ENCODE results near the gene ZC3H10. TPM values are rescaled to one million over a fixed set of nuclear protein-coding genes. Genes with fewer than 3 reads are reported as not detected.

Gene ZC3H10
- total and polyA plus RNA-seq, 2 of the 13 experiments (the other 11 are each of a cell fraction or from before 2014, with no cell fraction given): 0.70 to 2.3 TPM

DNA sequence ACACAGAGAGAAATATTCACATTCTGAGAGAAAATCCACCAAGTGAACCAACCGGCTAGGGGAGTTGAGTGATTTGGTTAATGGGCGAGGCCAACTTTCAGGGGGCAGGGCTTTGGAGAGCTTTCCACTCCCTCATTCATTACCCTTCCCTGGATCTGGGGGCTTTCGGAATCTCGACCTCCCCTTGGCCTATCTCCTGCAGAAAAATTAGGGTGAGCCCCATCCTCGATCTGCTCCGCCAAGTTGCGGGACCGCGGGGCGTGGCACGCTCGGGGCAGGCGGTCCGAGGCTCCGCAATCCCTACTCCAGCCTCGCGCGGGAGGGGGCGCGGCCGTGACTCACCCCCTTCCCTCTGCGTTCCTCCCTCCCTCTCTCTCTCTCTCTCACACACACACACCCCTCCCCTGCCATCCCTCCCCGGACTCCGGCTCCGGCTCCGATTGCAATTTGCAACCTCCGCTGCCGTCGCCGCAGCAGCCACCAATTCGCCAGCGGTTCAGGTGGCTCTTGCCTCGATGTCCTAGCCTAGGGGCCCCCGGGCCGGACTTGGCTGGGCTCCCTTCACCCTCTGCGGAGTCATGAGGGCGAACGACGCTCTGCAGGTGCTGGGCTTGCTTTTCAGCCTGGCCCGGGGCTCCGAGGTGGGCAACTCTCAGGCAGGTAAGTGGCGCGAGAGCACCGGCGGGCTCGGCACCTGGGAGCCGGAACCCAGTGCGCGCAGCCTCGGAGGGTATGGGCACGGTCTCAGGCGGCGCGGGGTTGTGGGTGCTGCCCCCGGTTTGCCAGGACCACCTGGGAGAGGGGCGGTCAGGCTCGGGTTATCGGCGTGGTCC, 38.1 kb upstream of the ZC3H10 start, which contains the start of gene ERBB3 (continued):
- TF ChIP-seq SNAI1 (CRISPR knock-in tag; IDR thresholded peaks at IDR 0.05; ENCODE audit: borderline replicate concordance) (0 out of 2 replicates have a peak, but pooled peaks have one; percentile 22), KDM3A (CRISPR knock-in tag; IDR thresholded peaks at IDR 0.05; ENCODE audit: low read depth) (no peak; the same call in 1 of the 2 replicates), RAD21 (CRISPR knock-in tag; IDR thresholded peaks at IDR 0.05) (no peak; the same call in 1 of the 2 replicates), FOXO1 (CRISPR knock-in tag; IDR thresholded peaks at IDR 0.05) (peak; percentile 49), ZNF564 (CRISPR knock-in tag; IDR thresholded peaks at IDR 0.05) (peak; percentile 80), ZNF501 (CRISPR knock-in tag; IDR thresholded peaks at IDR 0.05) (peak; percentile 55), ZNF468 (CRISPR knock-in tag; IDR thresholded peaks at IDR 0.05) (no peak), SP4 (CRISPR knock-in tag; IDR thresholded peaks at IDR 0.05) (peak; percentile 78), RARG (CRISPR knock-in tag; IDR thresholded peaks at IDR 0.05; ENCODE audit: low read depth) (no peak), ZNF432 (CRISPR knock-in tag; IDR thresholded peaks at IDR 0.05; ENCODE audit: borderline replicate concordance) (no peak), ZNF180 (CRISPR knock-in tag; IDR thresholded peaks at IDR 0.05; ENCODE audit: borderline replicate concordance, low read depth) (no peak), GATAD2A (CRISPR knock-in tag; IDR thresholded peaks at IDR 0.05) (peak; percentile 53; the same call in 1 of the 2 replicates), AGO1 (IDR thresholded peaks at IDR 0.05; ENCODE audit: low read depth, low read length, poor library complexity, severe bottlenecking) (no peak), RORA (CRISPR knock-in tag; IDR thresholded peaks at IDR 0.05) (no peak)
- TF ChIP-seq, protein P1, sequence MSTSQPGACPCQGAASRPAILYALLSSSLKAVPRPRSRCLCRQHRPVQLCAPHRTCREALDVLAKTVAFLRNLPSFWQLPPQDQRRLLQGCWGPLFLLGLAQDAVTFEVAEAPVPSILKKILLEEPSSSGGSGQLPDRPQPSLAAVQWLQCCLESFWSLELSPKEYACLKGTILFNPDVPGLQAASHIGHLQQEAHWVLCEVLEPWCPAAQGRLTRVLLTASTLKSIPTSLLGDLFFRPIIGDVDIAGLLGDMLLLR (CRISPR knock-in tag; IDR thresholded peaks at IDR 0.05): no peak; the same call in 1 of the 2 replicates
- TF ChIP-seq, protein P2, sequence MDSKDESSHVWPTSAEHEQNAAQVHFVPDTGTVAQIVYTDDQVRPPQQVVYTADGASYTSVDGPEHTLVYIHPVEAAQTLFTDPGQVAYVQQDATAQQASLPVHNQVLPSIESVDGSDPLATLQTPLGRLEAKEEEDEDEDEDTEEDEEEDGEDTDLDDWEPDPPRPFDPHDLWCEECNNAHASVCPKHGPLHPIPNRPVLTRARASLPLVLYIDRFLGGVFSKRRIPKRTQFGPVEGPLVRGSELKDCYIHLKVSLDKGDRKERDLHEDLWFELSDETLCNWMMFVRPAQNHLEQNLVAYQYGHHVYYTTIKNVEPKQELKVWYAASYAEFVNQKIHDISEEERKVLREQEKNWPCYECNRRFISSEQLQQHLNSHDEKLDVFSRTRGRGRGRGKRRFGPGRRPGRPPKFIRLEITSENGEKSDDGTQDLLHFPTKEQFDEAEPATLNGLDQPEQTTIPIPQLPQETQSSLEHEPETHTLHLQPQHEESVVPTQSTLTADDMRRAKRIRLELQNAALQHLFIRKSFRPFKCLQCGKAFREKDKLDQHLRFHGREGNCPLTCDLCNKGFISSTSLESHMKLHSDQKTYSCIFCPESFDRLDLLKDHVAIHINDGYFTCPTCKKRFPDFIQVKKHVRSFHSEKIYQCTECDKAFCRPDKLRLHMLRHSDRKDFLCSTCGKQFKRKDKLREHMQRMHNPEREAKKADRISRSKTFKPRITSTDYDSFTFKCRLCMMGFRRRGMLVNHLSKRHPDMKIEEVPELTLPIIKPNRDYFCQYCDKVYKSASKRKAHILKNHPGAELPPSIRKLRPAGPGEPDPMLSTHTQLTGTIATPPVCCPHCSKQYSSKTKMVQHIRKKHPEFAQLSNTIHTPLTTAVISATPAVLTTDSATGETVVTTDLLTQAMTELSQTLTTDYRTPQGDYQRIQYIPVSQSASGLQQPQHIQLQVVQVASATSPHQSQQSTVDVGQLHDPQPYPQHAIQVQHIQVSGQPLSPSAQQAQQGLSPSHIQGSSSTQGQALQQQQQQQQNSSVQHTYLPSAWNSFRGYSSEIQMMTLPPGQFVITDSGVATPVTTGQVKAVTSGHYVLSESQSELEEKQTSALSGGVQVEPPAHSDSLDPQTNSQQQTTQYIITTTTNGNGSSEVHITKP (CRISPR knock-in tag; IDR thresholded peaks at IDR 0.05; ENCODE audit: low read depth): peak; percentile 83
- TF ChIP-seq, protein P3, sequence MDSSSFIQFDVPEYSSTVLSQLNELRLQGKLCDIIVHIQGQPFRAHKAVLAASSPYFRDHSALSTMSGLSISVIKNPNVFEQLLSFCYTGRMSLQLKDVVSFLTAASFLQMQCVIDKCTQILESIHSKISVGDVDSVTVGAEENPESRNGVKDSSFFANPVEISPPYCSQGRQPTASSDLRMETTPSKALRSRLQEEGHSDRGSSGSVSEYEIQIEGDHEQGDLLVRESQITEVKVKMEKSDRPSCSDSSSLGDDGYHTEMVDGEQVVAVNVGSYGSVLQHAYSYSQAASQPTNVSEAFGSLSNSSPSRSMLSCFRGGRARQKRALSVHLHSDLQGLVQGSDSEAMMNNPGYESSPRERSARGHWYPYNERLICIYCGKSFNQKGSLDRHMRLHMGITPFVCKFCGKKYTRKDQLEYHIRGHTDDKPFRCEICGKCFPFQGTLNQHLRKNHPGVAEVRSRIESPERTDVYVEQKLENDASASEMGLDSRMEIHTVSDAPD (CRISPR knock-in tag; IDR thresholded peaks at IDR 0.05): peak; percentile 67; the same call in 1 of the 2 replicates
- TF ChIP-seq, protein P4, sequence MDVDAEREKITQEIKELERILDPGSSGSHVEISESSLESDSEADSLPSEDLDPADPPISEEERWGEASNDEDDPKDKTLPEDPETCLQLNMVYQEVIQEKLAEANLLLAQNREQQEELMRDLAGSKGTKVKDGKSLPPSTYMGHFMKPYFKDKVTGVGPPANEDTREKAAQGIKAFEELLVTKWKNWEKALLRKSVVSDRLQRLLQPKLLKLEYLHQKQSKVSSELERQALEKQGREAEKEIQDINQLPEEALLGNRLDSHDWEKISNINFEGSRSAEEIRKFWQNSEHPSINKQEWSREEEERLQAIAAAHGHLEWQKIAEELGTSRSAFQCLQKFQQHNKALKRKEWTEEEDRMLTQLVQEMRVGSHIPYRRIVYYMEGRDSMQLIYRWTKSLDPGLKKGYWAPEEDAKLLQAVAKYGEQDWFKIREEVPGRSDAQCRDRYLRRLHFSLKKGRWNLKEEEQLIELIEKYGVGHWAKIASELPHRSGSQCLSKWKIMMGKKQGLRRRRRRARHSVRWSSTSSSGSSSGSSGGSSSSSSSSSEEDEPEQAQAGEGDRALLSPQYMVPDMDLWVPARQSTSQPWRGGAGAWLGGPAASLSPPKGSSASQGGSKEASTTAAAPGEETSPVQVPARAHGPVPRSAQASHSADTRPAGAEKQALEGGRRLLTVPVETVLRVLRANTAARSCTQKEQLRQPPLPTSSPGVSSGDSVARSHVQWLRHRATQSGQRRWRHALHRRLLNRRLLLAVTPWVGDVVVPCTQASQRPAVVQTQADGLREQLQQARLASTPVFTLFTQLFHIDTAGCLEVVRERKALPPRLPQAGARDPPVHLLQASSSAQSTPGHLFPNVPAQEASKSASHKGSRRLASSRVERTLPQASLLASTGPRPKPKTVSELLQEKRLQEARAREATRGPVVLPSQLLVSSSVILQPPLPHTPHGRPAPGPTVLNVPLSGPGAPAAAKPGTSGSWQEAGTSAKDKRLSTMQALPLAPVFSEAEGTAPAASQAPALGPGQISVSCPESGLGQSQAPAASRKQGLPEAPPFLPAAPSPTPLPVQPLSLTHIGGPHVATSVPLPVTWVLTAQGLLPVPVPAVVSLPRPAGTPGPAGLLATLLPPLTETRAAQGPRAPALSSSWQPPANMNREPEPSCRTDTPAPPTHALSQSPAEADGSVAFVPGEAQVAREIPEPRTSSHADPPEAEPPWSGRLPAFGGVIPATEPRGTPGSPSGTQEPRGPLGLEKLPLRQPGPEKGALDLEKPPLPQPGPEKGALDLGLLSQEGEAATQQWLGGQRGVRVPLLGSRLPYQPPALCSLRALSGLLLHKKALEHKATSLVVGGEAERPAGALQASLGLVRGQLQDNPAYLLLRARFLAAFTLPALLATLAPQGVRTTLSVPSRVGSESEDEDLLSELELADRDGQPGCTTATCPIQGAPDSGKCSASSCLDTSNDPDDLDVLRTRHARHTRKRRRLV (CRISPR knock-in tag; IDR thresholded peaks at IDR 0.05): peak; percentile 35; the same call in 1 of the 2 replicates

All from HepG2 (cell line).